Ovary (tissue), 9 donors: ENCODE measurements around the gene CYP2D6. TPM values are rescaled to one million over a fixed set of nuclear protein-coding genes. Genes with fewer than 3 reads are reported as not detected.

Source experiments
- DNase-seq, 5 donors: peaks; one replicate each; pipeline ENCODE4 v3.0.0-alpha.2; 2019 to 2020
- H3K27ac ChIP-seq, 2 donors: fragments of 200-600 bp; one replicate each; pipeline versions ENCODE4 v1.5.1 to v1.8.0; 2019 to 2022
- H3K27me3 ChIP-seq: fragments of 200-600 bp; one replicate; pipeline ENCODE4 v1.8.0; 2022
- H3K36me3 ChIP-seq: fragments of 200-600 bp; sonication (generic); one replicate; pipeline ENCODE4 v1.5.1; 2019
- H3K4me1 ChIP-seq: one replicate; pipeline ENCODE4 v1.8.1; 2013; ENCODE audit warnings: mild to moderate bottlenecking, moderate library complexity; ENCODE audit not compliant: insufficient read depth
- H3K4me3 ChIP-seq: fragments of 200-600 bp; sonication (generic); one replicate; pipeline ENCODE4 v1.5.1; 2017
- H3K9me3 ChIP-seq, 2 donors: fragments of 200-600 bp in 1 of 2; sonication (generic) in 1 of 2; one replicate each; pipeline versions ENCODE4 v1.5.1 to v1.8.1; 2013 to 2019; ENCODE audit warnings: mild to moderate bottlenecking in 1 of 2, moderate library complexity in 1 of 2
- EP300 ChIP-seq: sonication (generic); formaldehyde crosslinking; IDR thresholded peaks from one replicate; pipeline ENCODE4 v1.6.1; 2017; ENCODE audit warnings: antibody characterized with exemption
- POLR2A ChIP-seq: fragments of 450-650 bp; IDR thresholded peaks from one replicate; pipeline ENCODE4 v1.6.1; 2017; ENCODE audit warnings: antibody characterized with exemption, mild to moderate bottlenecking, moderate library complexity
- WGBS, 3 donors: extraction: QIAGEN DNeasy Blood & Tissue Kit in 1 of 3; methylation state at CpG; one replicate each; pipeline versions ENCODE4 v1.1.5 to v1.1.7; 2013 to 2017; 5-methylcytosine and 5-hydroxymethylcytosine counted together
- intact Hi-C, 4 donors: fragments of 100-400 bp; cut with DNase I; formaldehyde crosslinking; loops; one replicate each; pipeline versions ENCODE4 v1.11.0 to v1.15.1; 2022 to 2023
- polyA plus RNA-seq, 2 donors: library from polyadenylated mRNA; stranded (reverse); fragments of 200-250 nt in 1 of 2; fragments of 350-450 nt in 1 of 2; fragmentation: Illumina TruSeq in 1 of 2; extraction: RNeasy Lipid Tissue Mini Kit (QIAGEN cat#74804) in 1 of 2; gene quantifications; one replicate each; pipeline ENCODE4 v1.2.3, GENCODE V29; 2013 to 2014
- total RNA-seq, 7 donors: library from RNA; depleted of rRNA in 2 of 7; stranded (reverse); fragments of >200 nt in 2 of 7; fragmentation: NEBNext Ultra II Directional in 3 of 7; extraction: Animal tissue kit (Norgen Biotek cat#: 25700) in 3 of 7; gene quantifications; one replicate each; pipeline versions ENCODE4 v1.1.0 to v1.2.4, GENCODE V29; 2016 to 2023
- TF ChIP-seq, protein P1 (sequence below), 3 donors: fragments of 450-650 bp in 2 of 3; fragments of 200-600 bp in 1 of 3; IDR thresholded peaks; one replicate each; pipeline versions ENCODE4 v1.5.1 to v1.8.0; 2016 to 2022; ENCODE audit warnings: antibody characterized with exemption in 3 of 3, mild to moderate bottlenecking in 1 of 3
- donor health status: DM: no; HTN: no; CAD: no; lungs with moderate emphysema.
- donor health status: DM: no; HTN: no; CAD: no.
- donor health status: Bipolar disorder and iron deficiency.
- donor health status: DM: yes; HTN: yes; CAD: no.
- donor health status: DM: no; HTN: no; CAD: no.
- donor health status: DM: yes; HTN: yes; CAD: no.

The CYP2D6 gene
- total and polyA plus RNA-seq, 9 donors = 0.28 to 2.0 (median 0.97) TPM

DNA sequence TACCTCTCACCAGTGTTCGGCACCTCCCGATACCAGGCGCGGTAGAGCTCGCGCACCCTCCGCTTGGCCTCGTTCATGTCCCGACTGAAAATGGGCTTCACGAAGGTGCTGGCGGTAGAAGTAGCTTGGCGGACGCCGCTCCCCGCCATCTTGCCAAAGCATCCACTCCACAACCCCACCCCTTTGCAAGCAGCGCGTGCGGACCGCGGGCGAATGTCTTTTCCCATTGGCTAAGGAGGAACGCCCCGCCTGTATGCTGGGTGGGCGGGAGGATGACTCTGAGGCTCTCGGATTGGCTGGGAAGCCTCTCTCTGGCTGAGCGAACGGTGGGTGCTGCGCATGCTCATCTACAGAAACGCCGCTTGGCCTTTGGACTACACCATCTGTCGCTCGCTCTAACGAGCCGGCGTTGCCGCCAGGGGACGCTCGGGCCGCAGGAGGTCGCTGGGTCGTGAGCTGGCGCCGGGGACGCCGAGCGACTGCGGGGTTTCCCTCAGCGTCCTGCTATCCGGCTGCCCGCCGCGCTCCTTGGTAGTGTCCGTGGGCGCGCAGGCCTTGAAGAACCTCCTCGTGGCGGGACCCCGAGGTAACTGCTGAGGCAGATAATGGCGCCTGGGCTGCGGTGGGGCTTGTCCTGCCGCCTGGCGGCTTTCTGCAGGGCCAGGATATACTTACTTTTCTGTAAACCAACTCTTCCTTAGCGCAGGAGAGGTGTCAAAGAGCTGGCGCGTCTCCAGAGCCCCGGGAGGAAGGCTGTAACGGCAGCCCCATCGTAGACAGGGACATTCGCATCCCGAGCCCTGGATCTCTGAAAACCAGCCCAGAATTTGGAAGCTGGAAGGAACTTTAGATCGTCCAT lies 39.8 kb downstream of the CYP2D6 start, which contains the start of gene NDUFA6:
NDUFA6 (minus strand) TSS at position 177 of the 859 bp plus-strand sequence; CDS start at position 149, 28 bp downstream.
- Histone ChIP-seq H3K36me3 (no peaks in the 10 kb centered on the region), H3K9me3 (no peaks in the 10 kb centered on the region), H3K4me1 (peaks cover 8% of the 10 kb centered on the region), H3K27ac (peak within 1 kb of the TSS; percentile 74 to 86), H3K27me3 (no peaks in the 10 kb centered on the region), H3K4me3 (peak within 1 kb of the TSS; percentile 89)
- peak; percentile 97 to 99 (median 98) for DNase-seq
- intact Hi-C loops = loop anchor here in 2 of 4 donors (5.0 to 10.0 kb wide), 2 partner anchors 184 to 346 kb away; partner anchors contain the start of gene TCF20 (in 1 of the 2)
- TF ChIP-seq EP300 (no peak), POLR2A (peak; percentile 78)
- TF ChIP-seq, protein P1, sequence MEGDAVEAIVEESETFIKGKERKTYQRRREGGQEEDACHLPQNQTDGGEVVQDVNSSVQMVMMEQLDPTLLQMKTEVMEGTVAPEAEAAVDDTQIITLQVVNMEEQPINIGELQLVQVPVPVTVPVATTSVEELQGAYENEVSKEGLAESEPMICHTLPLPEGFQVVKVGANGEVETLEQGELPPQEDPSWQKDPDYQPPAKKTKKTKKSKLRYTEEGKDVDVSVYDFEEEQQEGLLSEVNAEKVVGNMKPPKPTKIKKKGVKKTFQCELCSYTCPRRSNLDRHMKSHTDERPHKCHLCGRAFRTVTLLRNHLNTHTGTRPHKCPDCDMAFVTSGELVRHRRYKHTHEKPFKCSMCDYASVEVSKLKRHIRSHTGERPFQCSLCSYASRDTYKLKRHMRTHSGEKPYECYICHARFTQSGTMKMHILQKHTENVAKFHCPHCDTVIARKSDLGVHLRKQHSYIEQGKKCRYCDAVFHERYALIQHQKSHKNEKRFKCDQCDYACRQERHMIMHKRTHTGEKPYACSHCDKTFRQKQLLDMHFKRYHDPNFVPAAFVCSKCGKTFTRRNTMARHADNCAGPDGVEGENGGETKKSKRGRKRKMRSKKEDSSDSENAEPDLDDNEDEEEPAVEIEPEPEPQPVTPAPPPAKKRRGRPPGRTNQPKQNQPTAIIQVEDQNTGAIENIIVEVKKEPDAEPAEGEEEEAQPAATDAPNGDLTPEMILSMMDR (IDR thresholded peaks at IDR 0.05) = peak; percentile 79 to 99 (median 99)
- WGBS, 3 donors = 0% methylated on average over 59 to 71 of the region's 71 CpGs

DNA sequence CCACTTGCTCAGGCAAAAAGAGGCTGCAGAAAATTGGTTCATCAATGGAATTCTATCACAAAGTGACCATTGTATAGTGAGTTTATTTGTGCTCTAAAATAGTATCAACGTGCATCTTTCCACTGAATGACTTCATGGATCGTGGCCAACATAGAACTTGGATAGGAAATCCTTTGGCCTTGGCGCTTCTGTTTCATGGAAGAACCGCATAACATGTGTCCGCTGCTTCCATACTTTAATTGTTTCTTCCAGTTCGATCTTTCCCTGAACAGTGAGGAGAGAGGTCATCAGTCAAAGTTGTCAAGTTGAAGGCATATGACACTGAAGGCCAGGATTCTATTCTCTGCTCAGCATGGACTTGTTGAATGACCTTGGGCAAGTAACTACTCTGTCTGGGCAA lies 44.6 kb downstream of the CYP2D6 start:
- no peak for DNase-seq
- intact Hi-C loops = no loop called here
- 53 to 64% (median 57%) methylated on average over 6 of the region's 6 CpGs for WGBS, 3 donors
- H3K36me3 ChIP-seq = no peaks in the 10 kb centered on the region
- no peak overlapping the region for H3K4me3 ChIP-seq
- H3K4me1 ChIP-seq = peaks cover 5% of the 10 kb centered on the region
- no peaks in the 10 kb centered on the region for H3K9me3 ChIP-seq
- H3K27ac ChIP-seq = no peak overlapping the region
- no peaks in the 10 kb centered on the region for H3K27me3 ChIP-seq
- no peak for TF ChIP-seq POLR2A
- TF ChIP-seq, protein P1 (IDR thresholded peaks at IDR 0.05) = no peak
- no peak for TF ChIP-seq EP300

DNA sequence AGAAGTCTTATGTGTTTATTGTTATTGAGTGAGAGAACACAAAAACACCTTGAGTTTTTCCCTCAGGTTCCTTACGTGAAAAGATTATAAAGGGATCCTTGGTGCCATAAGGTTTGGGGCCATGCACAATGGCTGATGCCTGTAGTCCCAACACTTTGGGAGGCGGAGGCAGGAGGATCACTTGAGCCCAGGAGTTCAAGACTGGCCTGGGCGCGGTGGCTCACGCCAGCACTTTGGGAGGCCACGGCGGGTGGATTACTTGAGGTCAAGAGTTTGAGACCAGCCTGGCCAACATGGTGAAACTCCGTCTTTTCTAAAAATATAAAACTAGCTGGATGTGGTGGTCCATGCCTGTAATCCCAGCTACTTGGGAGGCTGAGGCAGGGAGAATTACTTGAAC lies 45.7 kb downstream of the CYP2D6 start:
- Histone ChIP-seq H3K4me3 (no peak overlapping the region), H3K9me3 (no peaks in the 10 kb centered on the region), H3K4me1 (peaks cover 5% of the 10 kb centered on the region), H3K36me3 (no peaks in the 10 kb centered on the region), H3K27me3 (no peaks in the 10 kb centered on the region), H3K27ac (no peak overlapping the region)
- TF ChIP-seq EP300 = no peak
- no peak for TF ChIP-seq POLR2A
- TF ChIP-seq, protein P1 (IDR thresholded peaks at IDR 0.05) = no peak
- intact Hi-C loops = no loop called here
- 91 to 94% (median 91%) methylated on average over 8 of the region's 8 CpGs for WGBS, 3 donors
- DNase-seq = no peak

DNA sequence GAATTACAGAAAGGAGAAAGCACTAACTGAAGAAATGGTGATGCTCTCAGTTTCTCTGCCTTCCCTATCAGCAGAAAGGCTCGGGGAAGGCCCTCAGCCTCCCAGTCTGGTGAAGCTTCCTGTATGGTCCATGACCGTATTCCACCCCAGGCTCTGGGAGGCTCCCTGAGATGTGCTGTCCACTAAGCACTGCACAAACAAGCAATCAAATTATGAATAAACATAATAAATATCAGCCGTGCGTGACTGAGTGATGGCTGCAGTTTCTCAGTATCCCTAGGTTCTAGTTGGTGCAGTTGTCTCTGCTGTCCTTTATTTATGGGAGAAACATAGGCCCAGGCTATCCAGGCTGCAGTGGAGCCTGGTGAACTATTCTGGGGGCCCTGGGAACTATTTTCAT lies 47.5 kb downstream of the CYP2D6 start:
- Histone ChIP-seq H3K9me3 (no peaks in the 10 kb centered on the region), H3K4me3 (no peak overlapping the region), H3K27me3 (no peaks in the 10 kb centered on the region), H3K27ac (no peak overlapping the region), H3K36me3 (no peaks in the 10 kb centered on the region), H3K4me1 (peaks cover 3% of the 10 kb centered on the region)
- 87 to 91% (median 89%) methylated on average over 4 of the region's 4 CpGs for WGBS, 3 donors
- intact Hi-C loops = no loop called here
- TF ChIP-seq, protein P1 (IDR thresholded peaks at IDR 0.05) = no peak
- TF ChIP-seq POLR2A = no peak
- no peak for DNase-seq
